Neural progenitor cell (in vitro differentiated cells): Measurements from ENCODE around the gene RNPEP.

ENCODE experiments used
- CTCF ChIP-seq: fragments of 200-600 bp; sonication (generic); IDR thresholded peaks from 2 replicates; pipeline ENCODE4 v1.5.1; 2017; ENCODE audit warnings: antibody characterized with exemption, mild to moderate bottlenecking
- EZH2 ChIP-seq: fragments of 200-600 bp; sonication (generic); IDR thresholded peaks from 2 replicates; pipeline ENCODE4 v1.6.1; 2017; ENCODE audit warnings: antibody characterized with exemption, mild to moderate bottlenecking, moderate library complexity
- EZH2phosphoT487 ChIP-seq: fragments of 200-600 bp; sonication (generic); IDR thresholded peaks from 2 replicates; pipeline ENCODE4 v1.6.1; 2017; ENCODE audit warnings: antibody characterized with exemption

- no peak for TF ChIP-seq CTCF
- no peak for TF ChIP-seq EZH2
- no peak for TF ChIP-seq EZH2phosphoT487
Observed at GRCh38 chr1:201933840-201934430, 48.5 kb upstream of the RNPEP start.
